HL-60/S4 treated with retinoic acid at 250 ng/mL for 4 days and 3 days (cell line): ENCODE measurements around the gene ATP8A1.
"Not testable (repeated sequence)": the region's sequence is repeated elsewhere in the genome, so short reads cannot be mapped to it uniquely, and the experiment has no call there.

Source experiments
- in situ Hi-C: fragments of 300-500 bp; cut with MboI; formaldehyde crosslinking; loops from 2 replicates; pipeline ENCODE4 v1.7.0; 2022; ENCODE audit warnings: low sequenced_read_pairs

Gene ATP8A1

GRCh38 chr4:42652529-42653231, 4.2 kb downstream of the ATP8A1 start:
- in situ Hi-C loops, result not testable (repeated sequence)

- in situ Hi-C loops, result no loop called here
Observed at GRCh38 chr4:42649870-42650269, 7.0 kb downstream of the ATP8A1 start.

GRCh38 chr4:42646999-42647541, 9.8 kb downstream of the ATP8A1 start:
- in situ Hi-C loops, result no loop called here

- in situ Hi-C loops, result no loop called here
Observed at GRCh38 chr4:42646013-42646784, 10.7 kb downstream of the ATP8A1 start.

GRCh38 chr4:42644897-42645296, 12.0 kb downstream of the ATP8A1 start:
- in situ Hi-C loops, result no loop called here

- in situ Hi-C loops, result no loop called here
Observed at GRCh38 chr4:42643685-42644084, 13.2 kb downstream of the ATP8A1 start.

GRCh38 chr4:42642845-42643615, 13.9 kb downstream of the ATP8A1 start:
- in situ Hi-C loops, result no loop called here

GRCh38 chr4:42642101-42642797, 14.7 kb downstream of the ATP8A1 start:
- in situ Hi-C loops, result no loop called here

GRCh38 chr4:42641656-42642055, 15.2 kb downstream of the ATP8A1 start:
- in situ Hi-C loops, result no loop called here

GRCh38 chr4:42641161-42641560, 15.7 kb downstream of the ATP8A1 start:
- in situ Hi-C loops, result no loop called here

GRCh38 chr4:42640613-42641012, 16.3 kb downstream of the ATP8A1 start:
- in situ Hi-C loops, result no loop called here

- in situ Hi-C loops, result no loop called here
Observed at GRCh38 chr4:42638993-42639392, 17.9 kb downstream of the ATP8A1 start.

GRCh38 chr4:42638321-42638720, 18.6 kb downstream of the ATP8A1 start:
- in situ Hi-C loops, result no loop called here

- in situ Hi-C loops, result no loop called here
Observed at GRCh38 chr4:42637867-42638266, 19.0 kb downstream of the ATP8A1 start.

GRCh38 chr4:42637104-42637503, 19.8 kb downstream of the ATP8A1 start:
- in situ Hi-C loops, result no loop called here

- in situ Hi-C loops, result no loop called here
Observed at GRCh38 chr4:42636645-42636949, 20.3 kb downstream of the ATP8A1 start.

GRCh38 chr4:42633605-42634388, 23.1 kb downstream of the ATP8A1 start:
- in situ Hi-C loops, result no loop called here

- in situ Hi-C loops, result no loop called here
Observed at GRCh38 chr4:42632653-42633382, 24.1 kb downstream of the ATP8A1 start.

GRCh38 chr4:42630908-42631307, 26.0 kb downstream of the ATP8A1 start:
- in situ Hi-C loops, result no loop called here
